NCI-H1417 (cell line): Measurements from ENCODE around the gene TSSK1B.
"Not testable (repeated sequence)": the region's sequence is repeated elsewhere in the genome, so short reads cannot be mapped to it uniquely, and the experiment has no call there.

Source experiments
- DNase-seq, 3 experiments: peaks; one replicate each; lab custom pipeline; 2025; lab: John Stamatoyannopoulos, UW

The TSSK1B gene

GRCh38 chr5:113434889-113435288, at the start of gene TSSK1B:
Gene TSSK1B, minus strand, starts transcription at chr5:113434989. Its CDS starts 150 bp downstream, at chr5:113434839.
- no peak for DNase-seq

GRCh38 chr5:113480243-113480642, 45.5 kb upstream of the TSSK1B start:
- DNase-seq: no peak

- no peak for DNase-seq
Measured at GRCh38 chr5:113478691-113479090, 43.9 kb upstream of the TSSK1B start.

- DNase-seq: no peak
Measured at GRCh38 chr5:113474100-113474728, 39.4 kb upstream of the TSSK1B start.

GRCh38 chr5:113463032-113463431, 28.2 kb upstream of the TSSK1B start:
- no peak for DNase-seq

GRCh38 chr5:113457106-113457505, 22.3 kb upstream of the TSSK1B start:
- not testable (repeated sequence) for DNase-seq

GRCh38 chr5:113452941-113453340, 18.2 kb upstream of the TSSK1B start:
- peak in 2 of 3 experiments; percentile 62 to 92 for DNase-seq

- no peak for DNase-seq
Measured at GRCh38 chr5:113451797-113452196, 17.0 kb upstream of the TSSK1B start.

- DNase-seq: no peak
Measured at GRCh38 chr5:113450929-113451328, 16.1 kb upstream of the TSSK1B start.

GRCh38 chr5:113450462-113450861, 15.7 kb upstream of the TSSK1B start:
- no peak for DNase-seq

- no peak for DNase-seq
Measured at GRCh38 chr5:113448252-113448651, 13.5 kb upstream of the TSSK1B start.

GRCh38 chr5:113447498-113448050, 12.8 kb upstream of the TSSK1B start:
- no peak for DNase-seq

- DNase-seq: no peak
Measured at GRCh38 chr5:113446358-113446927, 11.7 kb upstream of the TSSK1B start.

GRCh38 chr5:113437111-113437510, 2.3 kb upstream of the TSSK1B start:
- DNase-seq: no peak

- no peak for DNase-seq
Measured at GRCh38 chr5:113435575-113435974, 786 bp upstream of the TSSK1B start.

- DNase-seq: no peak
Measured at GRCh38 chr5:113433862-113434612, 752 bp downstream of the TSSK1B start.

GRCh38 chr5:113433071-113433470, 1.7 kb downstream of the TSSK1B start:
- DNase-seq: no peak

GRCh38 chr5:113427871-113428574, 6.8 kb downstream of the TSSK1B start:
- no peak for DNase-seq

- no peak for DNase-seq
Measured at GRCh38 chr5:113425909-113426308, 8.9 kb downstream of the TSSK1B start.

- DNase-seq: no peak
Measured at GRCh38 chr5:113421693-113422092, 13.1 kb downstream of the TSSK1B start.

GRCh38 chr5:113405530-113405929, 29.3 kb downstream of the TSSK1B start:
- no peak for DNase-seq

- no peak for DNase-seq
Measured at GRCh38 chr5:113404269-113404668, 30.5 kb downstream of the TSSK1B start.
